Thoracic aorta (tissue), 2 donors: Measurements from ENCODE around the gene CORO7. TPM values are rescaled to one million over a fixed set of nuclear protein-coding genes. Genes with fewer than 3 reads are reported as not detected.
A peak's percentile ranks its signal among the peaks of the same experiment; 100 is the strongest.

Source experiments
- ATAC-seq: fragments of 150-250 bp; one replicate; pipeline ENCODE4 v1.8.0; 2017; ENCODE audit warnings: low read depth; ENCODE audit not compliant: insufficient number of reproducible peaks, low FRiP score
- DNase-seq: peaks from one replicate; pipeline ENCODE4 v3.0.0-alpha.2; 2020; ENCODE audit warnings: low spot score
- H3K27ac ChIP-seq, 2 donors: fragments of 200-600 bp; sonication (generic); 1 replicate in 1 of 2; 2 replicates in 1 of 2; pipeline ENCODE4 v1.5.1; 2016; ENCODE audit warnings: mild to moderate bottlenecking in 2 of 2, moderate library complexity in 2 of 2
- H3K27me3 ChIP-seq: fragments of 200-600 bp; sonication (generic); replicated peaks from 2 replicates; pipeline ENCODE4 v1.6.0; 2016; ENCODE audit warnings: mild to moderate bottlenecking; ENCODE audit not compliant: insufficient read depth
- H3K36me3 ChIP-seq: fragments of 200-600 bp; sonication (generic); one replicate; pipeline ENCODE4 v1.5.1; 2016
- H3K4me1 ChIP-seq, 2 donors: fragments of 200-600 bp; sonication (generic); 1 replicate in 1 of 2; 2 replicates in 1 of 2; pipeline versions ENCODE4 v1.5.1 to v1.6.0; 2016; ENCODE audit warnings: low read depth in 2 of 2, mild to moderate bottlenecking in 1 of 2; ENCODE audit not compliant: control insufficient read depth in 1 of 2
- H3K4me3 ChIP-seq: fragments of 200-600 bp; sonication (generic); 2 replicates; pipeline ENCODE4 v1.5.1; 2016; ENCODE audit warnings: mild to moderate bottlenecking
- H3K9me3 ChIP-seq: fragments of 200-600 bp; sonication (generic); 2 replicates; pipeline ENCODE4 v1.5.1; 2016
- total RNA-seq, 2 donors: library from RNA; depleted of rRNA; stranded (reverse); fragments of >200 nt; gene quantifications; one replicate each; pipeline versions ENCODE4 v1.1.0 to v1.2.3, GENCODE V29; 2016
- TF ChIP-seq, protein P1 (sequence below): fragments of 200-600 bp; sonication (generic); IDR thresholded peaks from one replicate; pipeline ENCODE4 v1.5.1; 2019; ENCODE audit warnings: antibody characterized with exemption

The CORO7 gene
- total RNA-seq, 2 donors from 2014 or later: 71.1 to 79.1 TPM

DNA sequence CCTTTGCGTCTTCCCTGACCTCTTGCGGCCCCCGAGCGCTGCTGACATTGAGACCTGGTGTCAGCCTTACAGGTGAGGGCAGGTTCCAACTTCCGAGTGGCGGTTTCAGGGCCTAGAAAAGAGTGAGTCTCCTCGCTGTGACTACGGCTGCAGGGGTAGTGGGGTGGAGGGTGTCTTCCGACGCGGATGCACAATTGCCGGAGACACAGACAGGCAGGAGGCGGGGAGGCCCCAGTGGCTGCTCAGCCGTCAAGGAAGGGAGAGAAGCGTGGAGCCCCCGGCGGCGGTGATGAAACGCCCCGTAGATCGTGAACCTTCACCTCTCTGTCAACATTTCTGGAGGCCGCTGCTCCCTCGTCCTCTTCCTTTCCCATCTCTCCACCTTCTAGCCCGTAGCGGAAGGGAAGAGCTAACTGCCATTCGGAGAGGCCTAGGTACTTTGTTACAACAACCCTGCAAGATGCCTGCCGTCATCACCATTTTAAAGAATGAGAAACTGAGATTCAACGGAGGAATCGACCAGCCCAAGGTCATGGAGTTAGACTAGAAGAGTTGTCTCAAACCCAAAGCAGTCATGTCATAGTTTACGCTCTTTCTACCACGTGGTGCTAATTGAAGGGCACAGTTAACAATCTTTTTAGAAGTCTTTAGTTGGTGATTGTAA lies 9.8 kb upstream of the CORO7 start:
- H3K4me1 ChIP-seq: peaks cover 11 to 26% of the 10 kb centered on the region in 2 donors
- no peak for ATAC-seq

DNA sequence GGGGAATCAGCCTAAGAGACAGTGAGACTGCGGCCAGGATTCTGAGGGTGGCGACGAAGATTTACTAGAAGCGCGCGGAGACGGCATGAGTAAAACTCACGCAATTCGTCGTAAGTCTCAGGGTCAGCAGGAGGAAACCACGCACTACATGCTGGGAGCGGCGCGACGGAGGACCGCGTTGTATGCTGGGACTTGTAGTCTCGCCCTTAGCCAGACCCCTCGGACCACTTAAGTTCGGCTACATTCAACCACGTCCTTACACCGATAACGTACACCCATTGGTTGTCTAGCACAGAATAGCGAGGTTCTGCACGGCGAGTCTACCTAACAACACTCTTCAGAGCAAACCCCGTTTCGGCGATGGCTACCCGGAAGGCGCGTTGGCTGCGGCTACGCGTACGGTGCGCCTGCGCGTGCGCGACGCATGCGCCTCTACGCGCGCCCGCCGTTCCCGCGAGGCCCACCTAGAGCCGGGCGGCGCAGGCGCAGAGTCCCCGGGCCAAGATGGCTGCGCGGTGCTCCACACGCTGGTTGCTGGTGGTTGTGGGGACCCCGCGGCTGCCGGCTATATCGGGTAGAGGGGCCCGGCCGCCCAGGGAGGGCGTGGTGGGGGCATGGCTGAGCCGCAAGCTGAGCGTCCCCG lies 9.1 kb upstream of the CORO7 start, which contains the start of gene DNAJA3:
Gene DNAJA3 (plus strand): TSS at position 491 of the 643 bp plus-strand sequence. CDS start 14 bp downstream, at position 505.
- ATAC-seq (peak; percentile 95), DNase-seq (peak; percentile 81)
- H3K4me1 ChIP-seq: peaks cover 11 to 26% of the 10 kb centered on the region in 2 donors
- no peaks in the 10 kb centered on the region for H3K27me3 ChIP-seq
- no peaks in the 10 kb centered on the region for H3K36me3 ChIP-seq
- peak within 1 kb of the TSS; percentile 84 for H3K4me3 ChIP-seq
- TF ChIP-seq, protein P1, sequence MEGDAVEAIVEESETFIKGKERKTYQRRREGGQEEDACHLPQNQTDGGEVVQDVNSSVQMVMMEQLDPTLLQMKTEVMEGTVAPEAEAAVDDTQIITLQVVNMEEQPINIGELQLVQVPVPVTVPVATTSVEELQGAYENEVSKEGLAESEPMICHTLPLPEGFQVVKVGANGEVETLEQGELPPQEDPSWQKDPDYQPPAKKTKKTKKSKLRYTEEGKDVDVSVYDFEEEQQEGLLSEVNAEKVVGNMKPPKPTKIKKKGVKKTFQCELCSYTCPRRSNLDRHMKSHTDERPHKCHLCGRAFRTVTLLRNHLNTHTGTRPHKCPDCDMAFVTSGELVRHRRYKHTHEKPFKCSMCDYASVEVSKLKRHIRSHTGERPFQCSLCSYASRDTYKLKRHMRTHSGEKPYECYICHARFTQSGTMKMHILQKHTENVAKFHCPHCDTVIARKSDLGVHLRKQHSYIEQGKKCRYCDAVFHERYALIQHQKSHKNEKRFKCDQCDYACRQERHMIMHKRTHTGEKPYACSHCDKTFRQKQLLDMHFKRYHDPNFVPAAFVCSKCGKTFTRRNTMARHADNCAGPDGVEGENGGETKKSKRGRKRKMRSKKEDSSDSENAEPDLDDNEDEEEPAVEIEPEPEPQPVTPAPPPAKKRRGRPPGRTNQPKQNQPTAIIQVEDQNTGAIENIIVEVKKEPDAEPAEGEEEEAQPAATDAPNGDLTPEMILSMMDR: no peak
- peak within 1 kb of the TSS; percentile 92 to 96 for H3K27ac ChIP-seq
- no peaks in the 10 kb centered on the region for H3K9me3 ChIP-seq

More for the DNA sequence above, 9.8 kb upstream of the CORO7 start:
- H3K27ac ChIP-seq: peak overlapping the region; percentile 92 to 96
- H3K27me3 ChIP-seq: no peaks in the 10 kb centered on the region
- H3K9me3 ChIP-seq: no peaks in the 10 kb centered on the region
- H3K36me3 ChIP-seq: no peaks in the 10 kb centered on the region
- DNase-seq: no peak
- TF ChIP-seq, protein P1: no peak
- H3K4me3 ChIP-seq: peak overlapping the region; percentile 84

DNA sequence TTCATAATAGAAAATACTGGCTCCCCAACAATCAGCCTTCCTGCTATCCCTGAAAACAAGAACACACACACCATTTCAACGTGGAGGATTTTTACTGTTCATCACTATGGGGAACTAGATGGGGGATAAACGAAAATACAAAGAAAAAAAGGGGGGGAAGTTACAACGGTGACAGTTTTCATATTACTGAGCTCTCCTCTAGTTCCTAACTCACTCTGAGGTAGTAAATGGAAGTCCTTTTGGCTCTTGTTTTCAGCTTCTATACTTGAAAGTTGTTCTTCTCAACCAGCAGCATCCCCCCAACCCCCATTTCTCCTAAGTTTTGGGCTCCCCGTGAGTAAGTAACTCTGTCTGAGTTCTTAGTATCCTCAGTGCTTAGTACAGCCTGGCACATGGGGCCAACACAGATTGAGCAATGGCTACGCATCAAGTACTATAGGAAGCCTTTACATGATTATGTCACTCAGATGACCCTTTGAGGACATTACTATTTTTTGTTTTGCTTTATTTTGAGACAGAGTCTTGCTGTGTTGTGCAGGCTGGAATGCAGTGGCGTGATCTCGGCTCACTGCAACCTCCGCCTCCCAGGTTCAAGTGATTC lies 4.2 kb upstream of the CORO7 start:
- Histone ChIP-seq H3K27ac (no peak overlapping the region), H3K9me3 (no peaks in the 10 kb centered on the region), H3K4me3 (no peak overlapping the region), H3K36me3 (no peaks in the 10 kb centered on the region), H3K27me3 (no peaks in the 10 kb centered on the region), H3K4me1 (peaks cover 5 to 8% of the 10 kb centered on the region in 2 donors)
- ATAC-seq: no peak
- TF ChIP-seq, protein P1: no peak
- DNase-seq: no peak

DNA sequence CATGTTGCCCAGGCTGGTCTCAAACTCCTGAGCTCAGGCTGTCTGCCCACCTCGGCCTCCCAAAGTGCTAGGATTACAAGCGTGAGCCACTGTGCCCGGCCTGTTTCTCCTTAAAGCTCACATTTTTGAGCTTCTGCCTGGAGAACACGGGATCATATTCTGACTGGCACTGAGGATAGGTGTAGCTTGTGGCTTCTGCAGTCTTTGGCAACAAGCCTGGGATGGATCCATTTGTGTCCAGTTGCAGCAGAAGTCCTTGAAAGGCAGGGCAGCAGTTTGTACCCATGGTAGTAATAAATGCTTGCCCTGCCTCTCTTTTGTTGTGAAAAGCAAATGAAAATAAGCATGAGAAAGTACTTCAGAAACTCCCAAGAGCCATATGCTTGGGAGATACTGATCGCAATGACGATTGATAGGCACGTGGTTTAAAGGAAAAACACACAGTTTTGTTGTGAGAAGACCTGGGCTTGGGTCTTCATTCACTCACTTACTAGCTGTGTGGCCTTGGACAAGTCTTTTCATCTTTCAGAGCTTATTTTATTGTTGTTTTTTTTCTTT lies 3.1 kb upstream of the CORO7 start:
- H3K27me3 ChIP-seq: no peaks in the 10 kb centered on the region
- no peak for ATAC-seq
- H3K4me3 ChIP-seq: no peak overlapping the region
- H3K27ac ChIP-seq: no peak overlapping the region
- peaks cover 6 to 13% of the 10 kb centered on the region in 2 donors for H3K4me1 ChIP-seq
- DNase-seq: no peak
- H3K36me3 ChIP-seq: no peaks in the 10 kb centered on the region
- TF ChIP-seq, protein P1: no peak
- no peaks in the 10 kb centered on the region for H3K9me3 ChIP-seq
